HL-60 (cell line): ENCODE data around the gene PEX6.
A peak's percentile ranks its signal among the peaks of the same experiment; 100 is the strongest.

ENCODE experiments used
- DNase-seq, 2 experiments: peaks; one replicate each; pipeline ENCODE4 v3.0.0-alpha.2; 2010 to 2020; ENCODE audit warnings: low read depth in 1 of 2, low spot score in 1 of 2
- H3K27ac ChIP-seq: fragments of 250-450 bp; sonication (Bioruptor Pico); replicated peaks from 2 replicates; pipeline ENCODE4 v1.5.1; 2020; ENCODE audit warnings: mild to moderate bottlenecking, moderate library complexity
- H3K27me3 ChIP-seq: fragments of 250-450 bp; sonication (Bioruptor Pico); 2 replicates; pipeline ENCODE4 v1.5.1; 2021; ENCODE audit warnings: mild to moderate bottlenecking, moderate library complexity; ENCODE audit not compliant: insufficient read depth, poor library complexity, severe bottlenecking
- H3K4me3 ChIP-seq: replicated peaks from 2 replicates; pipeline ENCODE4 v1.5.1; 2011; ENCODE audit warnings: mild to moderate bottlenecking, control low read depth, low read length; ENCODE audit not compliant: insufficient read depth
- GABPA ChIP-seq: IDR thresholded peaks from 2 replicates; pipeline ENCODE4 v1.6.1; 2012; ENCODE audit warnings: low read depth
- POLR2AphosphoS5 ChIP-seq: IDR thresholded peaks from 2 replicates; pipeline ENCODE4 v1.6.1; 2012; ENCODE audit warnings: low read depth
- SPI1 ChIP-seq: IDR thresholded peaks from 2 replicates; pipeline ENCODE4 v1.6.1; 2012; ENCODE audit warnings: low read depth, mild to moderate bottlenecking, borderline replicate concordance
- TF ChIP-seq, protein P1 (sequence below): IDR thresholded peaks from 2 replicates; pipeline ENCODE4 v1.6.1; 2012; ENCODE audit warnings: low read depth; ENCODE audit not compliant: insufficient replicate concordance
- TF ChIP-seq, protein P2 (sequence below): IDR thresholded peaks from one replicate; pipeline ENCODE4 v1.5.1; 2011; ENCODE audit warnings: low read length, control low read depth, inconsistent platforms; ENCODE audit not compliant: insufficient read depth

PEX6 gene

DNA sequence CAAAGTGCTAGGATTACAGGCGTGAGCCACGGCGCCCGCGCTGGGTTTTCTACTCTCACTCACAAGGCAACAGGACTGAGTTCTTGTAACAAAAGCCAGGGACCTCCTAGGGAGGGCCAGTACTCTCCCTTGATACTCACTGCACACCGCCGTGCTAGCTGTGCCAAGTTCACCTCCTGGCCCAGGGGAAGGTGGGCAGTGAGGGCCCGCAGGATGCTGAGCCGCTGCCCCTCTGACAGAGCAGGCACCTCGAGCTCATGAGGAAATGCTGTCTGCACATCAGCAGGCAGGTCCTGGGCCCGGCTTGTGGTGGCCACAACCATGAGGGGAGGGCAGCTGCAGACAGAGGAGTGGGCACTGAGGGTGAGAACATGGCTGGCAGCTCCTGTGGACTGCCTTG is 11.8 kb downstream of the PEX6 start:
- DNase-seq = no peak

DNA sequence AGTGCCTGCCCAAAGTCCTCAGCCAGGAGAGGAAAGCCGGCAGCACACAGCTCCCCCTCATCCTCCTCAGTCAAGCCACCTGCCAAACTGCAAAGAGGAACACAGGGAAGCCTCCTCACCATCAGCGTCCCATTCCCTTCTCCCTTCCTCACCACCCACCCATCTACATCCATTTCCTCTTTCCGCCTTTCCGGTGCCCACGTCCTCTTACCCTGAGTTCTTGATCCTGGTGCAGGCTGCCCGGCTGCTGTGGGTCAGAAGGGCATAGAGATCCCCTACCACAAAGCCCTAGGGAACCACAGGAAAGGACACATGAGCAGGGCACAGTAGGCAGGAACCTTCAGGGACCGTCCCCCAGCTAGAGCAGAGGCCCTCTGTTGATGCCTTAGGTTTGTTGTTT is 12.4 kb downstream of the PEX6 start:
- no peak overlapping the region for H3K4me3 ChIP-seq
- no peak for DNase-seq
- no peaks in the 10 kb centered on the region for H3K27me3 ChIP-seq
- H3K27ac ChIP-seq = no peak overlapping the region
- TF ChIP-seq POLR2AphosphoS5 = no peak
- peak; percentile 27; the same call in 1 of the 2 replicates for TF ChIP-seq SPI1
- TF ChIP-seq GABPA = no peak
- TF ChIP-seq, protein P1, sequence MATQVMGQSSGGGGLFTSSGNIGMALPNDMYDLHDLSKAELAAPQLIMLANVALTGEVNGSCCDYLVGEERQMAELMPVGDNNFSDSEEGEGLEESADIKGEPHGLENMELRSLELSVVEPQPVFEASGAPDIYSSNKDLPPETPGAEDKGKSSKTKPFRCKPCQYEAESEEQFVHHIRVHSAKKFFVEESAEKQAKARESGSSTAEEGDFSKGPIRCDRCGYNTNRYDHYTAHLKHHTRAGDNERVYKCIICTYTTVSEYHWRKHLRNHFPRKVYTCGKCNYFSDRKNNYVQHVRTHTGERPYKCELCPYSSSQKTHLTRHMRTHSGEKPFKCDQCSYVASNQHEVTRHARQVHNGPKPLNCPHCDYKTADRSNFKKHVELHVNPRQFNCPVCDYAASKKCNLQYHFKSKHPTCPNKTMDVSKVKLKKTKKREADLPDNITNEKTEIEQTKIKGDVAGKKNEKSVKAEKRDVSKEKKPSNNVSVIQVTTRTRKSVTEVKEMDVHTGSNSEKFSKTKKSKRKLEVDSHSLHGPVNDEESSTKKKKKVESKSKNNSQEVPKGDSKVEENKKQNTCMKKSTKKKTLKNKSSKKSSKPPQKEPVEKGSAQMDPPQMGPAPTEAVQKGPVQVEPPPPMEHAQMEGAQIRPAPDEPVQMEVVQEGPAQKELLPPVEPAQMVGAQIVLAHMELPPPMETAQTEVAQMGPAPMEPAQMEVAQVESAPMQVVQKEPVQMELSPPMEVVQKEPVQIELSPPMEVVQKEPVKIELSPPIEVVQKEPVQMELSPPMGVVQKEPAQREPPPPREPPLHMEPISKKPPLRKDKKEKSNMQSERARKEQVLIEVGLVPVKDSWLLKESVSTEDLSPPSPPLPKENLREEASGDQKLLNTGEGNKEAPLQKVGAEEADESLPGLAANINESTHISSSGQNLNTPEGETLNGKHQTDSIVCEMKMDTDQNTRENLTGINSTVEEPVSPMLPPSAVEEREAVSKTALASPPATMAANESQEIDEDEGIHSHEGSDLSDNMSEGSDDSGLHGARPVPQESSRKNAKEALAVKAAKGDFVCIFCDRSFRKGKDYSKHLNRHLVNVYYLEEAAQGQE = no peak
- TF ChIP-seq, protein P2, sequence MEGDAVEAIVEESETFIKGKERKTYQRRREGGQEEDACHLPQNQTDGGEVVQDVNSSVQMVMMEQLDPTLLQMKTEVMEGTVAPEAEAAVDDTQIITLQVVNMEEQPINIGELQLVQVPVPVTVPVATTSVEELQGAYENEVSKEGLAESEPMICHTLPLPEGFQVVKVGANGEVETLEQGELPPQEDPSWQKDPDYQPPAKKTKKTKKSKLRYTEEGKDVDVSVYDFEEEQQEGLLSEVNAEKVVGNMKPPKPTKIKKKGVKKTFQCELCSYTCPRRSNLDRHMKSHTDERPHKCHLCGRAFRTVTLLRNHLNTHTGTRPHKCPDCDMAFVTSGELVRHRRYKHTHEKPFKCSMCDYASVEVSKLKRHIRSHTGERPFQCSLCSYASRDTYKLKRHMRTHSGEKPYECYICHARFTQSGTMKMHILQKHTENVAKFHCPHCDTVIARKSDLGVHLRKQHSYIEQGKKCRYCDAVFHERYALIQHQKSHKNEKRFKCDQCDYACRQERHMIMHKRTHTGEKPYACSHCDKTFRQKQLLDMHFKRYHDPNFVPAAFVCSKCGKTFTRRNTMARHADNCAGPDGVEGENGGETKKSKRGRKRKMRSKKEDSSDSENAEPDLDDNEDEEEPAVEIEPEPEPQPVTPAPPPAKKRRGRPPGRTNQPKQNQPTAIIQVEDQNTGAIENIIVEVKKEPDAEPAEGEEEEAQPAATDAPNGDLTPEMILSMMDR = no peak

More for the DNA sequence above, 11.8 kb downstream of the PEX6 start:
- H3K4me3 ChIP-seq = no peak overlapping the region
- TF ChIP-seq POLR2AphosphoS5 (no peak), GABPA (no peak), SPI1 (no peak)
- TF ChIP-seq, protein P2 = no peak
- TF ChIP-seq, protein P1 = no peak
- no peak overlapping the region for H3K27ac ChIP-seq
- no peaks in the 10 kb centered on the region for H3K27me3 ChIP-seq

DNA sequence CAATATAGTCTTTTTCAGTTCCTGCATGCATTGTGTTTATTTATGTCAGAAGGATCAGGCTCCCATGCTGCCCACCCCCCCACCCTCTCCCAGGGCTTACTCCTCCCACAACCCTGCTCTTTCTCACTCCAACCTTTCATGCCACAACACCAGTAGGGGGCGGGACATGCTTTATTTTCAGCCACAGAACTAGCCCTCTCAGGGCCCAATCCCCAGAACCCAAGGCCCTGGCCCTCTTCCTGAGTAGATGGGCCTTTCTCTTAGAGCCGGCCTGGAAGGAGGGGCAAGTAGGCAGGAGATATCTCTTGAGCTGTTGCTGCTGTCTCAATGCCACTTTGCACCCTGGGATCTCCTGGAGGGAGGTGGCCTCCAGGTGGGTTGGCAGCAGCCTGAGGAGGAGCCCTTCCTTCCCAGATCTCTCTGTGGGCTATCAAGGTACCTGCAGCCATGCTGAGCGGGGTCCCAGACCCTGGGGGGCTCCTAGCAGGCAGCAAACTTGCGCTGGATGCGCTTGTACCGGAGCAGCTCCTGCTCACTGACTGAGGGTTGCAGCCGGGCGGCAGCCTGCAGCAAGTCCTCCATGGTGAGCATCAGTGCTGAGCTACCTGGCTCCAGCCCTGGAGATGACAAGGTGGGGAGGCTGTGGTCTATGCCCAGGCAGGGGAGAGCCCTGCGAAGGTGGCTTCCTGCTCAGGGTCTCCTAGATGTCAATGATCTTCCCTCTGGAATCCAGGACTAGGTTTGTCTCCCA is 15.0 kb downstream of the PEX6 start:
- Histone ChIP-seq H3K27me3 (no peaks in the 10 kb centered on the region), H3K4me3 (no peak overlapping the region), H3K27ac (no peak overlapping the region)
- TF ChIP-seq SPI1 (no peak), GABPA (no peak), POLR2AphosphoS5 (no peak)
- TF ChIP-seq, protein P2 = peak; percentile 5
- TF ChIP-seq, protein P1 = no peak
- DNase-seq = peak in 1 of 2 experiments; percentile 51
